Activated CD4-positive, alpha-beta T cell treated with anti-CD3 and anti-CD28 coated beads for 1 hour (primary cell): Measurements from ENCODE around the gene WHRN.

Experiments
- DNase-seq: peaks from one replicate; pipeline ENCODE4 v3.0.0-alpha.2; 2020

Gene WHRN

GRCh38 chr9:114505187-114506081 lies at the start of gene WHRN:
Gene WHRN, minus strand, starts transcription at chr9:114505473. Its CDS starts 672 bp downstream, at chr9:114504801.
- DNase-seq = peak; percentile 87

- DNase-seq = no peak
These were observed 47.9 kb upstream of the WHRN start for GRCh38 chr9:114553202-114553601.

GRCh38 chr9:114552706-114553105 lies 47.4 kb upstream of the WHRN start:
- DNase-seq = no peak

GRCh38 chr9:114551750-114552685 lies 46.7 kb upstream of the WHRN start:
- no peak for DNase-seq

- no peak for DNase-seq
These were observed 44.5 kb upstream of the WHRN start for GRCh38 chr9:114549697-114550330.

- no peak for DNase-seq
These were observed 41.6 kb upstream of the WHRN start for GRCh38 chr9:114546851-114547250.

GRCh38 chr9:114545055-114545454 lies 39.8 kb upstream of the WHRN start:
- no peak for DNase-seq

- no peak for DNase-seq
These were observed 34.6 kb upstream of the WHRN start for GRCh38 chr9:114539701-114540380.

GRCh38 chr9:114538241-114538640 lies 33.0 kb upstream of the WHRN start:
- DNase-seq = peak; percentile 11

GRCh38 chr9:114532561-114533237 lies 27.4 kb upstream of the WHRN start:
- DNase-seq = no peak

- DNase-seq = no peak
These were observed 24.0 kb upstream of the WHRN start for GRCh38 chr9:114529285-114529684.

- DNase-seq = no peak
These were observed 21.5 kb upstream of the WHRN start for GRCh38 chr9:114526807-114527206.

- DNase-seq = no peak
These were observed 20.2 kb upstream of the WHRN start for GRCh38 chr9:114525513-114525912.

GRCh38 chr9:114524247-114524681 lies 19.0 kb upstream of the WHRN start:
- no peak for DNase-seq

GRCh38 chr9:114522847-114523246 lies 17.6 kb upstream of the WHRN start:
- no peak for DNase-seq

GRCh38 chr9:114522286-114522685 lies 17.0 kb upstream of the WHRN start:
- DNase-seq = no peak

GRCh38 chr9:114521846-114522245 lies 16.6 kb upstream of the WHRN start:
- no peak for DNase-seq

GRCh38 chr9:114518599-114519022 lies 13.3 kb upstream of the WHRN start:
- no peak for DNase-seq

GRCh38 chr9:114518120-114518519 lies 12.8 kb upstream of the WHRN start:
- no peak for DNase-seq

- no peak for DNase-seq
These were observed 11.6 kb upstream of the WHRN start for GRCh38 chr9:114516913-114517312.

- no peak for DNase-seq
These were observed 10.3 kb upstream of the WHRN start for GRCh38 chr9:114515528-114515927.

- no peak for DNase-seq
These were observed 8.6 kb upstream of the WHRN start for GRCh38 chr9:114513959-114514267.
